ENCODE data around the gene CEP120.

DNA sequence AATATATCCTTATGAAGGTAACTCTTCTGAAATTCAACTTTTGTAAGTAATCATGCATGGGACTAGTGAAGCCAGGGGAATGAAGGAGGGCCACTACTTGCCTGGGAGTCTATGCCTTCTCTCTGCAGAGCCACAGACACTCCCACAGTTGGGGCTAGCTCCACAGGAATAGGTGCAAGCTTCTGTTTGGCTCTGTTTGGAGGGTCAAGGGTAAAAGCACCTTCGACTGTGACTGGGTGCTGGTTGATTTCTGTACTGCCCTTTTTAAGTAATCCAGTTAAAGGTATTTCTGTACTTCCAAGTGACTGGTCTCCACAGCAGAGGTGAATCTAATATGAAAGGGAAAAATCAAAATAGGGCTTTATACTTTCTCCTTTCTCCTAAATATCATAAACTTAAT lies 32.2 kb downstream of the CEP120 start:
- TF ChIP-seq, protein P1, sequence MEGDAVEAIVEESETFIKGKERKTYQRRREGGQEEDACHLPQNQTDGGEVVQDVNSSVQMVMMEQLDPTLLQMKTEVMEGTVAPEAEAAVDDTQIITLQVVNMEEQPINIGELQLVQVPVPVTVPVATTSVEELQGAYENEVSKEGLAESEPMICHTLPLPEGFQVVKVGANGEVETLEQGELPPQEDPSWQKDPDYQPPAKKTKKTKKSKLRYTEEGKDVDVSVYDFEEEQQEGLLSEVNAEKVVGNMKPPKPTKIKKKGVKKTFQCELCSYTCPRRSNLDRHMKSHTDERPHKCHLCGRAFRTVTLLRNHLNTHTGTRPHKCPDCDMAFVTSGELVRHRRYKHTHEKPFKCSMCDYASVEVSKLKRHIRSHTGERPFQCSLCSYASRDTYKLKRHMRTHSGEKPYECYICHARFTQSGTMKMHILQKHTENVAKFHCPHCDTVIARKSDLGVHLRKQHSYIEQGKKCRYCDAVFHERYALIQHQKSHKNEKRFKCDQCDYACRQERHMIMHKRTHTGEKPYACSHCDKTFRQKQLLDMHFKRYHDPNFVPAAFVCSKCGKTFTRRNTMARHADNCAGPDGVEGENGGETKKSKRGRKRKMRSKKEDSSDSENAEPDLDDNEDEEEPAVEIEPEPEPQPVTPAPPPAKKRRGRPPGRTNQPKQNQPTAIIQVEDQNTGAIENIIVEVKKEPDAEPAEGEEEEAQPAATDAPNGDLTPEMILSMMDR (IDR thresholded peaks at IDR 0.05): no peak
- TF ChIP-seq POLR2A (IDR thresholded peaks at IDR 0.05): no peak
